Epidermal melanocyte (primary cell): ENCODE results near the gene CIDEC.
"Not testable (repeated sequence)": the region's sequence is repeated elsewhere in the genome, so short reads cannot be mapped to it uniquely, and the experiment has no call there.

ENCODE experiments used
- DNase-seq: peaks from one replicate; pipeline ENCODE4 v3.0.0; 2011; ENCODE audit warnings: low spot score; ENCODE audit not compliant: insufficient read length

Gene CIDEC

DNA sequence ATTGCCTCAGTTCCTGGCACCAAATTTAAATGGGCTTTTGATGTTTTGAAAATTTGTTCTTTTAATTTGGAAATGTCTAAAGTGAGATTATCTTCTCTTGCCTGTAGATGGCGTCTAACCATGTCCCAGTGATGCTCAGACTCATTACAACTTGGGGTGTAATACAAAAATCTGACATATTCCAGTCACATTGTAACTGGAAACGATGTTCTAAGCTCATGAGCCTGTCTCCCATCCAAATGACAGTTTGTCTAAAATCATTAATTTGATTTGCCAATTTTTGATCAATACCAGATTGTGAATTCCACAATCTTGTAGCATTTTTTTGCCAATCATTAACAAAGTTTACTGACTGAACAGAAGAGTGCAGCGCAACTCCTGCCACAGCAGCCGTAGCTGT, 31.2 kb downstream of the CIDEC start:
- DNase-seq, result not testable (repeated sequence)

DNA sequence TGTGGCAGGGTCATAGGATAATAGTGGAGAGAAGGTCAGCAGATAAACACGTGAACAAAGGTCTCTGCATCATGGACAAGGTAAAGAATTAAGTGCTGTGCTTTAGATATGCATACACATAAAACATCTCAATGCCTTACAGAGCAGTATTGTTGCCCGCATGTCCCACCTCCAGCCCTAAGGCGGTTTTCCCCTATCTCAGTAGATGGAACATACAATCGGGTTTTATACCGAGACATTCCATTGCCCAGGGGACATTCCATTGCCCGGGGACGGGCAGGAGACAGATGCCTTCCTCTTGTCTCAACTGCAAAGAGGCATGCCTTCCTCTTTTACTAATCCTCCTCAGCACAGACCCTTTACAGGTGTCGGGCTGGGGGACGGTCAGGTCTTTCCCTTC, 32.2 kb downstream of the CIDEC start:
- not testable (repeated sequence) for DNase-seq

DNA sequence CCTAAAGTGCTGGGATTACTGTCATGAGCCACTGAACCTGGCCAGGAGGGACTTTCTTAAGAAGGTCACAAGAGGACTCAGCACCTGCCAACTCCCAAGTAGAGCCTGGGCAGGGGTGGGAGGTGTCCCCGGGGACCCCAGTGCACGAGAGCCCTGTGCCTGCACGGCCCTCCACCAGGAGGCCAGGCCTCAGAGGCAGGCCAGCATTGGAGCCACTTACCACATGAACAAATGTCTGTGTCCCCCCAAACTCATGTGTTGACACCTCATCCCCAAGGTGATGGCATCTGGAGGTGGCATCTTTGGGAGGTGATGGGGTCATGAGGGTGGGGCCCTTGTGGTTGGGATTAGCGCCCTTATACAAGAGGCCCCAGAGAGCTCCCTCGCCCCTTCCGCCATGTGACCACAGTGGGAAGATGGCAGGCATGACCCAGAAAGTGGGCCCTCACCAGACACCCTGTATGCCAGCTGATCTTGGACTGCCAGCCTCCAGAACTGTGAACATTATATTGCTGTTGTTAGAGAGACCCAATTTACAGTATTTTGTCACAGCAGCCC, 33.0 kb downstream of the CIDEC start:
- no peak for DNase-seq

DNA sequence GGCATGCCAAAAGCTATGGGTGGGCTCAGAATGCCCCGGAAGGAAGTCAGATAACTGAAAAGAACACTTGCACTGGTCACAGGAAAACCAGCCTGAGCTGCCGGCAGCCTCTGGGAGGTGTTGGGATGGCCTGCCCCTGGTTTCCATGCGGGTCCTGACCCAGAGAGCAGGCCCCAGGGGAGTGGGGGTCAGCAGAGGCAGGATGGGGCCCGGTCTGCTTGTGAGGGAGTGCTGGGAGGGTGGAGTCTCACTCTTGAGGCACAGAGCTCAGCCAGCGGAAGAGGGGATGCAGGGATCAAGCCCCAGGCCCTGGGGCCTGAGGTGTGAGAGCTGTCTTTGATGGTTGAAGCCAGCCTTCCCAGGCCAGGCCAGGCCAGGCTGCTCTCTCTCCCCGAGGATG, 33.8 kb downstream of the CIDEC start:
- no peak for DNase-seq

DNA sequence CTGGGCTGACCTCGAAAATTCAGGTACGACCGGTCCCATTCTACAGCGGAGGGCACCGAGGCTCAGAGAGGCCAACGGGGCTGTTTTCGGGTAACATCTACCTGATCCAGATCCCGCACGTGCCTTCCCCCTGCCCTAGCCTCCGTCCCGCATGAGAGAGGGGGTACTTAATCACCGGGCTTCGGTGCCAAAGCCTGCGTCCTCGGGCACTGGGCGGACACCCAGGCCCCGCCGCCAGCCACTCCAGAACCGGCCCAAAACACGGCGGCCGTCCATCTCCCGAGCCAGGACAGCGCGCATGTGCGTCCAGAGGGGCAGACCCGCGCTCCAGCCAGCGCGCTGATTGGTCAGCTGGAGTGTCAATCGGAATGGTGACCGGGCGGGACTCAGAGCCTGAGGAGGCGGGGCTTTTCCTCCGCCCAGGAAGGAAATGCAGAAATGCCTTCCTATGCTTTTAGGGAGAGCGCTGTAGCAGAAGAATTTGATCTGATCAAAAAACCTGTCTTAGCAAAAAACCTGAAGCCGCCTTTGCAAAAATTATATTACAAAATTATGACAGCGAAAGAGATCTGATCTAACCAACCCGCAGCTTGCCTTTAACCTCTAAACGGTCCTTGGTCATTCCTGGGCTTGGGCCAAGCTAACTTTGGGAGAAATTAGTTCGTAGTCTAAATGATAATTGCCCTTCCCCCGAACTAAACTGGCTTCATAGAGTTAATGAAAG, 36.2 kb downstream of the CIDEC start, which contains the start of gene RPUSD3:
Gene RPUSD3, minus strand, starts transcription at position 294 of the 724 bp plus-strand sequence. Its CDS starts 18 bp downstream, at position 276.
- DNase-seq, result peak; percentile 97

DNA sequence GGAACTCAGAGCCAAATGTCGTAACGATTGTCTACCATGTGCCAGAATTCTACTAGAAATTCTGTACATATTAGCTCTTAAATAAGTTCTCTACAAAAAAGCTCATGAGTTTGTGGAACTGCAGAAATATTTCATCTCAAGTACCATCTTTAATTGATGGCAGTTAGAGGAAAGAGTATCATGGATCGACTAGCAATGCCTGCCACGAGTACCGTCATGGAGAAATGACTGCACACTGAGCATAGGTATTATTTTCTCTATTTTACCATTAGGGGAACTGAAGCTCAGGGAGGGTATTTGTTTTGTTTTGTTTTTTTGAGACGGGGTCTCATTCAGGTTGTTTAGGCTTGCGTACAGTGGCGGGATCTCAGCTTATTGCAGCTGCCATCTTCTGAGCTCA, 39.0 kb downstream of the CIDEC start:
- DNase-seq, result no peak

DNA sequence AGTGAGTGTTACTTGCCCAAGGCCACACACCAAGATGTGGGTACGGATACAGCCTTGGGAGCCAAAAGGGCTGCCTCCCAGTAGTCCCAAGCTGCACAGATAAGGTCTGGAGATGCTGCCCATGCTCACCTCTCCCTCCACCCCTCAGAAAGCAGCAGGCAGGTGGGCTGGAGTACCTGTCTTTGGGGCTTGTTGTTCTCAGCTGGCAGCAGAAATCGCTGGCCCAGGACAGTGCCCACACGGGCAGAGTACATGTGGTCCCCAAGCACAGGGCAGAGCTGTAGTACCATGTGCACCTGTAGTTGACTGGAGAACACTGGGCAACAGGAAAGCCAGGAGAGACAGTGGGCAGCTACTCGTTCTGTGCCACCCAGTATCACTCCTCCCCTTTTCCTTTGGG, 41.2 kb downstream of the CIDEC start:
- no peak for DNase-seq

DNA sequence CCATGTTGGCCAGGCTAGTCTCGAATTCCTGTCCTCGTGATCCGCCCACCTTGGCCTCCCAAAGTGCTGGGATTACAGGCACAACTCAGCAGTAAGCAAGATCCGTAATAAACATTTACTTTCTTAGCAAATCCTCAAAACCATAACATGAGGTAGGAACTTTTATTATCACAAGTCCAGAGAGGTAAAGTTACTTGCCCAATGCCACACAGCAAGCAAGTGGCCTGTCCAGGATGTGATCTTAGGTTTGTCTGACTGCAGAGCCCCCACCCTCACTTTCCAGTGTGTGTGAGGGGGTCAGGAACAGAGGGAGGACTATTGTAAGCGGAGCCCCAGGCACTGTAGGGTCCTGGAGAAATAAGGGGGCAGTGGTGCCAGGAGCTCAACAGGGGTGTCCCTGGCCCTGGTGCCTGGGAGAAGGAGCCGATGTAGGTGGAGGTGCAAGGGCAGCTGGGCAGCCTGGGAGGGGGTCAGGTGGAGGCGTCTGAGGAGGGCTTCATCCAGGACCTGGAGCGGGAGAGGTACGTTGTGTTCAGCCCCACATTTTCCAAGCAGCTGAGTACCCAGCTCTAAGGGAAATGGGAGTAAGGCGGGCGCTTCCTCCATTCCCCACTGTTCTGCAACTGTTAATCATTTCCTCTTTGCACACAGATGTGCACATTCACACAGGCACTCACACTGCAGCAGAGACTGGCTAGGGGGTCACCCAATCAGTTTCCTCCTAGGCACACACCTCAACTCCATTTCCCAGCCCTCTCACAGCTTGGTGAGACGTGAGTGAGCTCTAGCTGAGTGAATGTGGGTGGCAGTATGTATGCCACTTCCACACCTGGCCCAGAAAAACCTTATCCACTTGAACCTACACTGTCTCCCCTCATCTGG, 42.1 kb downstream of the CIDEC start:
- no peak for DNase-seq

DNA sequence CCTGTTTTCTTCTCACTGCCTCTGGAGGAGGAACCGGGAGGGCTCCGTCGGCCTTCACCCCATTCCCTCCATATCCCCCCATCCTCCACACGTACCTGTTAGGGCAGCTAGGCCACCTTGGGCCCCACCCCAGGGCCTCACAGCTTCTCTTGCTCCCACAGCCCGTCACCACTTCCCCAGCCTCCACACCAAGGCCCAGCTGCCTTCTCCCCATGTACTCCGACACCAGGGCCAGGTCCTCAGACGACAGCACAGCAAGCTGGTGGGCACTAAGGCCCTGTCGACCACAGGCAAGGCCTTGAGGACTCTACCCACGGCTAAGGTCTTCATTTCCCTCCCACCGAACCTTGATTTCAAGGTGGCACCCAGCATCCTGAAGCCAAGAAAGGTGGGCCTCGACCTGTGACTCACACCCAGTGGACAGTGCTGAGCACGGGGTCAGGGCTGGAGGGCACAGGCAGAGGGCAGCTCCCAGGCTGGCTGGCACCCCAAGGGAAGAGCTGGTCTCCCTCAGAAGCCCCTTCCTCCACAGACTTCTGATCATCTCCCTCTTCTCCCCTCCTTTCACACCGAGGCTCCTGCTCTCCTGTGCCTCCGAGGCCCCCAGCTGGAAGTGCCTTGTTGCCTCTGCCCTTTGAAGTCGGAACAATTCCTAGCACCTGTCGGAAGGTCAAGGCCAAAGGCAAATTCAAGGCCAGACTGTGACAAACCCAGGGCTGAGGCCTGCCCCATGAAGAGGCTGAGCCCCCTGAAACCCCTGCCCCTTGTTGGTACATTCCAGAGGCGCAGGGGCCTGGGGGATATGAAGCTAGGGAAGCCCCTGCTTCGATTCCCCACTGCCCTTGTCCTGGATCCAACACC, 45.3 kb downstream of the CIDEC start:
- no peak for DNase-seq

DNA sequence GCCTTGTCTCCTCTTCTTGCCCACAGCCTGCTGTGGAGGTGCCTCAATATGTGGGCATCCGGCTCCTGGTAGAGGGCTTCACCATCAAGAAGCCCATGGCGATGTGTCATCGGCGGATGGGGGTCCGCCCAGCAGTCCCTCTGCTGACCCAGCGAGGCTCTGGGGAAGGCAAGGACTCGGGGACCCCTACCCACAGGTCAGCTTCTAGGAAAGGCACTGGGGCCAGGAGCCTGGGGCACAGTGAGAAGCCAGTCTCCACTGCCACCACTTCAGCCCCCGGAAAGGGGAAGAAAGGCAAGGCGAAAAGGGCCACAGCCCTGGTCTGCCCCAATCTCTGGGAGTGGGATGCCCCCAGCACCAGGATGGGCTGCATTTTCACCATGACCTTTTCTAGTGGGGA, 47.0 kb downstream of the CIDEC start:
- DNase-seq, result no peak

DNA sequence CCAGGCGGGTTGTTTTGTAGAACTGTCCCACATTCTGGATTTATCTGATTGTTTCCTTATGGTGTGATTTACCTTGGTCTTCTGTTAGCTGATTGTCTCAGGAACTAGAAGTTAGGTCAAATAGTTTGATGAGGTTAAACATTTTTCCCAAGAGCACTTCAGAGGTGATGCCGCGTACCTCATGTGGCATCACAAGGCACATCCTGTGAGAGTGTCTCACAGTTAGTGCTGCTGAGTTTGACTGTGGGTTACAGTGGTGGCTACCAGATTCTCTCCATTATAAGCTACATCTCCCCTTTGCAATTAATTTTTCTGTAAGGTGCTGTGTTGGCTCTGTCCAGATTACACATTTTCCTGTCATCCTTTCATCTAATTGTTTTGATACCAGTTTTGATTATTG, 48.8 kb downstream of the CIDEC start:
- no peak for DNase-seq

DNA sequence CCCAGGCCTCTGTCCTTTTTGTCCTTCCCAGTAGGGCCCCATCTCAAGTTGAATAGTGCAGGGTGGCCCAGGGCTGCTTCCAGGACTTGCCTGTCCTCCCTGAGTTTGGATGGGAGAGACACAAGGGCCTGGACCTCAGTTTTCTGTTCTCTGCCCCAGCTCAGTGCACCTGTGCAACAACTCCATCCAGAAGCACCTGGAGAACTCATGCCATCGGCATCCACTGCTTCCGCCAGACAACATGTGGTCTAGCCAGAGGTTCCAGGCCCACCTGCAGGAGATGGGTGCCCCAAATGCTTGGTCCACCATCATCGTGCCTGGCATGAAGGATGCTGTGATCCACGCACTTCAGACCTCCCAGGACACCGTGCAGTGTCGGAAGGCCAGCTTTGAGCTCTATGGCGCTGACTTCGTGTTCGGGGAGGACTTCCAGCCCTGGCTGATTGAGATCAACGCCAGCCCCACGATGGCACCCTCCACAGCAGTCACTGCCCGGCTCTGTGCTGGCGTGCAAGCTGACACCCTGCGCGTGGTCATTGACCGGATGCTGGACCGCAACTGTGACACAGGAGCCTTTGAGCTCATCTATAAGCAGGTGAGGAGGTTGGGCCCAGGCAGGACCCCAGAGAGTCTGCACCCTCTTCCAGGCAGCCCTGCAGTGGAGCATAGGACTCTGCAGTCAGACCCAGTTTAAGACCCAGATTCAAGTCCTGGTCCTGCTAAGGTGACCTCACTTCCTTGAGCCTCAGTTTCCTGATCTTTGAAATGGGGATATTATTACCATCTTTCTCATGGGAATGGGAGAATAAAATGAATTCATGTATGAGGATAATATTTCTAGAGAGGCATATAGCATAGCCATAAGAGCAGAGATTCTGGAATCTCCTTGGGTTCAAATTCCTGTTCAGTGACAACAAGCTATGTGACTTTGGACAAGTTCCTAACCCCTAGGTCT, 51.0 kb downstream of the CIDEC start:
- DNase-seq, result no peak

DNA sequence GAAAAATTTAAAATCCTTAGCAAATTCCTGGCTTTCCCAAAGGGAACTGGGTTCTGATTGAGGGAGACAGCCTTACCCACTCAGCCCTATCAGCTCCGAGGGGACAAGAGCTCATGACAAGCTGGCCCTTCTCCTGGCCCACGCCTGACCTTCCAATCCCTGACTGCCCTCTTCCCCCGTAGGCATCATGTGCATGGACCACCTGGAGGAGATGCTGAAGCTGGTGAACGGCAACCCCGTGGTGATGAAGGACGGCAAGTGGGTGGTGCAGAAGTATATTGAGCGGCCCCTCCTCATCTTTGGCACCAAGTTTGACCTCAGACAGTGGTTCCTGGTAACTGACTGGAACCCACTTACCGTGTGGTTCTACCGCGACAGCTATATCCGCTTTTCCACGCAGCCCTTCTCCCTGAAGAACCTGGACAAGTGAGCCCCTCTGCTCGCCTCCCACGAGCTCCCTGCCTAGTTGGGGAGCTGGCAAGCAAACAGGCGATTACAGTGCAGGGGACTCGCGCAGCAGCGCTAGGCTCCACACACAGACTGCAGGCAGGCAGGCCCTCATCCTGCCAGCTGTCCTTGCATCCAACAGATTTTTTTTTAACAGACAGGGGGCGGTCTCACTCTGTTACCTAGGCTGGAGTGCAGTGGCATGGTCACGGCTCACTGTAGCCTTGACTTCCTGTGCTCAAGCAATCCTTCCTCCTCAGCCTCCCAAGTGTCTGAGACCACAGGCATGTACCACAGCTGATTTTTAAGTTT, 53.1 kb downstream of the CIDEC start:
- DNase-seq, result no peak

DNA sequence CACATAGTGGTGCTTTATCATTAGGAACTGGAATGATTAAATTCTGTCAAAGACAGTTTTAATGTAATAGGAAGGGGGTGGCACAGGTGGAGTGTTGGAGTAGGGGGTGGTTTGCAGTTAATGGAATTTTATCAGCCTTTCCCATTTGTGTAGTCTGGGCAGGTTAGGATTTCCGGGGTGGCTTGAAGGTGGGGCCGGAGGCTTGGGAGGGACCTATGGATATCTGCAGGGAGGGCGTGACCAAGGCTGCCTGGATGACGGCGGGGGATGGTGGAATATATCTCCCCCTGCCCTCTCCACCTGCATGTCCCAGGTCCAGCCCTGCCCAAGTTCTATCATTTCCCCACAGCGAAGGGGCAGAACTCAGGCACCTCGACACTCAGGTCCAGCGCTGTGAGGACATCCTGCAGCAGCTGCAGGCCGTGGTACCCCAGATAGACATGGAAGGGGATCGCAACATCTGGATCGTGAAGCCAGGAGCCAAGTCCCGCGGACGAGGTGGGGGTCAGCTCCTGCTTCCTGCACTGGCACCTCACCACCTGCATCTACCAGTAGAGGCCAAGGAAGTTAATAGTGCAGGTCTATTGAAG, 54.5 kb downstream of the CIDEC start:
- no peak for DNase-seq

DNA sequence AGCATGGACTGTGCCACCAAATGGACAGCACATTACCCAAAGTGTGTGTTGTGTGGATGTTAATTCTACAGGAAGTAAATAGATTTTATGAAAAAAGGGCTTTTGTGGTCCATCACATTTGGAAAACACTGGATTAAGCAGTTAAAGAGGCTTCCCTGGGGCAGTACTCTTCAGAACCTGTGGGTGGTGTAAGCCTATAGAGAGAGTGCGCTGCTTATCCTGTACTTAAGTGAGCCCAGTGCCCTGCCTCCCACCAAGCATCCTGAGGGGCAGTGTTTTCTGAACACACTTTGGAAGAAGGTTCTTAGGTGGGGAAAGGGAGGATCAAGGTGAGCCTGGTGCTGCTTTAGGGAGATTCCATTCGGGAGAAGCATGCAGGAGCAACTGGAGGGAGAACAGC, 59.1 kb downstream of the CIDEC start:
- DNase-seq, result no peak

DNA sequence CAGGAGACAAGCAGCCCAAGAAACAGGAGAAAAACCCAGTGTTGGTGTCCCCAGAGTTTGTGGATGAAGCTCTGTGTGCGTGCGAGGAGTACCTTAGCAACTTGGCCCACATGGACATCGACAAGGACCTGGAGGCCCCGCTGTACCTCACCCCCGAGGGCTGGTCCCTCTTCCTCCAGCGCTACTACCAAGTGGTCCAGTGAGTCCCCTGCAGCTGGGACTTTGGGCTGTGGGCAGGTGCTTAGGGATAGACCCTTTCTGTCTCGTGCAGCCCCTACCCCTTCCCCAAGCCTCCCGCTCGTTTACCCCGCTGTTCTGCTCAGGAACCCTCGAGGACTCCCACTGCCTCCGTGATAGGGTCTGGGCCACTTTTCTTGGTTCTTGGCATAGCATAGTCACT, 59.5 kb downstream of the CIDEC start:
- no peak for DNase-seq

DNA sequence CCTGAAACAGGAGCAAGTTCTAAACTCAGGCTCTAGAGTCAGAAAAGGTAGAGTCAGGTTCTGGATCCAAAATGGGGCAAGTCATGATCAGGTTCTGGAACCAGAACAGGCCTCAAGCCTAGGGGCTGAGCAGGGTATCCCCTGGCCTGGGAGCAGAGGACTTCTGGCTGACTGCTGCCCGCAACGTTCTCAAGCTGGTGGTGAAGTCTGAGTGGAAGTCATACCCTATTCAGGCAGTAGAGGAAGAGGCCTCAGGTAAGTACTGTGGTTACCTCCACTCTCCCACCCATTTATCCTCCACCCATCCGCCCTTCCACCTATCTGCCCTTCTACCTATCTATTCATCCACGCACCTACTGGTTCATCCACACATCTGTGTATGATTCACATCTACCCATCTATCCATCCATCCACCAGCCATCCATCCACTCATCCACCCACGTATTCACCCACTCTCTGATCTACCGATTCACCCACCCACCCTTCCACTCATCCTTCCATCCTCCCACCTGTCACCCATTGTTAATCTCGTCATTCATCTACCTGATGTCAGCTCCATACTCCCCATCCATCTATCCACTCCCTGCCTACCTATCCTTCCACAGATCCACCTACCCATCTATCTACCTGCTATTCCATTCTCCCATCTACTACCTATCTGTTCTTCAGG, 61.3 kb downstream of the CIDEC start:
- DNase-seq, result no peak

DNA sequence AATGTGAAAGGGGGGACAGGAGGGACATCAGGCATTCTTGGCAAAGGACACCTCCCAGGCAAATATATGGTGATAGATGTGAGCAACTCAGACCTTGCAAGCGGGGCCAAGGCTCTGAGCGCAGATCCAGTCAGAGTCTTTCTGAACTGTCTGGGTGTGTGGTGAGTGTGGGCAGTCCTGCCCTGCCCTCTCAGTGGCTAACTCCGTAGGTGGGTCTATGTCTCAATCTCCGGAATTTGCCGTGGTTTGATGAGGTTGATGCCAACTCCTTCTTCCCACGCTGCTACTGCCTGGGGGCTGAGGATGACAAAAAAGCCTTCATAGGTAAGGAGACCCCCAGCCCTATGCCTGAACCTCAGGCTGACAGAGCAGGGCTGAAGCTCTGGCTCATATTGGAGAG, 62.6 kb downstream of the CIDEC start:
- DNase-seq, result no peak
